Measurements from ENCODE around the gene UPP2.

UPP2 gene

GRCh38 chr2:158112992-158113391 lies 11.3 kb downstream of the UPP2 start:
- no peak for DNase-seq (ENCODE audit: low spot score)

GRCh38 chr2:158113741-158114295 lies 12.1 kb downstream of the UPP2 start:
- no peak for DNase-seq (ENCODE audit: low spot score)

GRCh38 chr2:158114516-158114915 lies 12.8 kb downstream of the UPP2 start:
- DNase-seq (ENCODE audit: low spot score) = no peak

- no peak for DNase-seq (ENCODE audit: low spot score)
Observed at GRCh38 chr2:158115202-158115767, 13.6 kb downstream of the UPP2 start.

GRCh38 chr2:158116936-158117335 lies 15.3 kb downstream of the UPP2 start:
- DNase-seq (ENCODE audit: low spot score) = no peak

GRCh38 chr2:158120102-158120501 lies 18.4 kb downstream of the UPP2 start:
- DNase-seq (ENCODE audit: low spot score) = no peak

- no peak for DNase-seq (ENCODE audit: low spot score)
Observed at GRCh38 chr2:158120664-158121641, 19.3 kb downstream of the UPP2 start.

- no peak for DNase-seq (ENCODE audit: low spot score)
Observed at GRCh38 chr2:158124896-158125295, 23.2 kb downstream of the UPP2 start.

- DNase-seq (ENCODE audit: low spot score) = no peak
Observed at GRCh38 chr2:158125756-158126498, 24.3 kb downstream of the UPP2 start.

GRCh38 chr2:158127380-158127804 lies 25.7 kb downstream of the UPP2 start:
- DNase-seq (ENCODE audit: low spot score) = no peak

- no peak for DNase-seq (ENCODE audit: low spot score)
Observed at GRCh38 chr2:158128168-158128973, 26.7 kb downstream of the UPP2 start.

GRCh38 chr2:158129037-158129436 lies 27.4 kb downstream of the UPP2 start:
- no peak for DNase-seq (ENCODE audit: low spot score)

GRCh38 chr2:158130832-158131473 lies 29.3 kb downstream of the UPP2 start:
- DNase-seq (ENCODE audit: low spot score) = no peak

GRCh38 chr2:158131483-158131912 lies 29.8 kb downstream of the UPP2 start:
- DNase-seq (ENCODE audit: low spot score) = no peak

- no peak for DNase-seq (ENCODE audit: low spot score)
Observed at GRCh38 chr2:158131919-158132566, 30.4 kb downstream of the UPP2 start.

- DNase-seq (ENCODE audit: low spot score) = no peak
Observed at GRCh38 chr2:158134055-158134454, 32.4 kb downstream of the UPP2 start.

- DNase-seq (ENCODE audit: low spot score) = no peak
Observed at GRCh38 chr2:158134655-158135054, 33.0 kb downstream of the UPP2 start.

GRCh38 chr2:158135096-158135495 lies 33.4 kb downstream of the UPP2 start:
- DNase-seq (ENCODE audit: low spot score) = no peak

- no peak for DNase-seq (ENCODE audit: low spot score)
Observed at GRCh38 chr2:158138255-158138654, 36.6 kb downstream of the UPP2 start.

- no peak for DNase-seq (ENCODE audit: low spot score)
Observed at GRCh38 chr2:158140201-158140600, 38.5 kb downstream of the UPP2 start.
